Hepatocyte (in vitro differentiated cells): ENCODE results near the gene SRD5A3.
"Not testable (repeated sequence)": the region's sequence is repeated elsewhere in the genome, so short reads cannot be mapped to it uniquely, and the experiment has no call there.

Experiments used
- CTCF ChIP-seq: fragments of 200-600 bp; sonication (generic); IDR thresholded peaks from 2 replicates; pipeline ENCODE4 v1.5.1; 2016; ENCODE audit warnings: antibody characterized with exemption, mild to moderate bottlenecking; ENCODE audit not compliant: poor library complexity
- EZH2phosphoT487 ChIP-seq: fragments of 200-600 bp; sonication (generic); IDR thresholded peaks from one replicate; pipeline ENCODE4 v1.6.1; 2018; ENCODE audit warnings: antibody characterized with exemption, mild to moderate bottlenecking, low read depth, moderate library complexity; ENCODE audit not compliant: unreplicated experiment, severe bottlenecking

DNA sequence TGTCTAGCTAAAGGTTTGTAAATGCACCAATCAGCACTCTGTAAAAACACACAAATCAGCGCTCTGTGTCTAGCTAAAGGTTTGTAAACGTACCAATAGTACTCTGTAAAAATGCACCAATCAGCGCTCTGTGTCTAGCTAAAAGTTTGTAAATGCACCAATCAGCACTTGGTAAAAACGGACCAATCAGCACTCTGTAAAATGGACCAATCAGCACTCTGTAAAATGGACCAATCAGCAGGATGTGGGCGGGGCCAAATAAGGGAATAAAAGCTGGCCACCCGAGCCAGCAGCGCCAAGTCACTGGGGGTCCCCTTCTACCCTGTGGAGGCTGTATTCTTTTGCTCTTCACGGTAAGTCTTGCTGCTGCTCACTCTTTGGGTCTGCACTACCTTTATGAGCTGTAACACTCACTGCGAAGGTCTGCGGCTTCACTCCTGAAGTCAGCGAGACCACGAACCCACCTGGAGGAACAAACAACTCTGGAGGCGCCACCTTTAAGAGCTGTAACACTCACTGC lies 7.2 kb downstream of the SRD5A3 start:
- not testable (repeated sequence) for TF ChIP-seq EZH2phosphoT487, CTCF
